Omental fat pad (tissue), 4 donors: ENCODE results near the gene TEX101. TPM values are rescaled to one million over a fixed set of nuclear protein-coding genes. Genes with fewer than 3 reads are reported as not detected.
A peak's percentile ranks its signal among the peaks of the same experiment; 100 is the strongest.

Experiments
- ATAC-seq: fragments of 150-250 bp; one replicate; pipeline ENCODE4 v1.9.1; 2016; ENCODE audit warnings: mild to moderate bottlenecking, moderate library complexity; ENCODE audit not compliant: low FRiP score
- DNase-seq: peaks from one replicate; pipeline ENCODE4 v3.0.0-alpha.2; 2019; ENCODE audit warnings: low spot score
- CTCF ChIP-seq, 3 donors: fragments of 450-650 bp; IDR thresholded peaks; one replicate each; pipeline ENCODE4 v1.5.1; 2016 to 2017; ENCODE audit warnings: antibody characterized with exemption in 3 of 3, mild to moderate bottlenecking in 3 of 3, moderate library complexity in 2 of 3
- total RNA-seq, 4 donors: library from RNA; depleted of rRNA; stranded (reverse); fragments of >200 nt; gene quantifications; one replicate each; pipeline ENCODE4 v1.1.0, GENCODE V29; 2016

Gene TEX101
- total RNA-seq, 4 donors from 2014 or later, result not detected

- DNase-seq (peak; percentile 41), ATAC-seq (peak; percentile 58)
- peak in 2 of 3 donors; percentile 38 to 86 for TF ChIP-seq CTCF (IDR thresholded peaks at IDR 0.05)
These were observed 32.2 kb downstream of the TEX101 start for GRCh38 chr19:43446746-43447489.

- DNase-seq, result no peak
- ATAC-seq, result no peak
- TF ChIP-seq CTCF (IDR thresholded peaks at IDR 0.05), result no peak
These were observed 33.0 kb downstream of the TEX101 start for GRCh38 chr19:43447655-43448054.

GRCh38 chr19:43450545-43450997 lies 35.9 kb downstream of the TEX101 start:
- ATAC-seq (no peak), DNase-seq (no peak)
- no peak for TF ChIP-seq CTCF (IDR thresholded peaks at IDR 0.05)

GRCh38 chr19:43452582-43452981 lies 37.9 kb downstream of the TEX101 start:
- DNase-seq (no peak), ATAC-seq (no peak)
- no peak for TF ChIP-seq CTCF (IDR thresholded peaks at IDR 0.05)

GRCh38 chr19:43454031-43454430 lies 39.3 kb downstream of the TEX101 start:
- TF ChIP-seq CTCF (IDR thresholded peaks at IDR 0.05), result no peak
- no peak for DNase-seq
- no peak for ATAC-seq

- TF ChIP-seq CTCF (IDR thresholded peaks at IDR 0.05), result no peak
- DNase-seq, result no peak
- no peak for ATAC-seq
These were observed 40.8 kb downstream of the TEX101 start for GRCh38 chr19:43455321-43456113.
